ENCODE results near the gene HTR7. TPM values are rescaled to one million over a fixed set of nuclear protein-coding genes. Genes with fewer than 3 reads are reported as not detected.

The HTR7 gene
- total RNA-seq, 2 experiments from 2014 or later, result 0.08 TPM

GRCh38 chr10:90845726-90846125, 12.1 kb downstream of the HTR7 start:
- Mint-ChIP-seq H3K4me3 (no peak overlapping the region), H3K27me3 (peaks cover 61% of the 10 kb centered on the region), H3K4me1 (ENCODE audit: low read depth) (no peaks in the 10 kb centered on the region), H3K27ac (no peak overlapping the region), H3K36me3 (ENCODE audit: low read depth) (peaks cover 6% of the 10 kb centered on the region), H3K9me3 (peaks cover 5% of the 10 kb centered on the region)
- DNase-seq, result no peak
- CTCF ChIA-PET, result no interaction called here
- no peak overlapping the region for H3K4me3 ChIP-seq (ENCODE audit: low read length)
- H3K27me3 ChIP-seq (ENCODE audit: control insufficient read depth in 1 of 2, insufficient read depth in 2 of 2, low read length in 2 of 2), result peaks cover 5 to 16% of the 10 kb centered on the region in 2 experiments
- H3K27ac ChIP-seq (ENCODE audit: low read depth in 1 of 2, low read length in 2 of 2), result no peak overlapping the region
- peaks cover 0 to 11% of the 10 kb centered on the region in 2 experiments for H3K9me3 ChIP-seq (ENCODE audit: control insufficient read depth in 1 of 2, insufficient read depth in 1 of 2, low read length in 2 of 2)
- intact Hi-C loops (cut with DNase I, micrococcal nuclease), result no loop called here
- no peak for ATAC-seq (ENCODE audit: poor library complexity)
- H3K36me3 ChIP-seq (ENCODE audit: insufficient read depth, low read length), result no peaks in the 10 kb centered on the region
- POLR2A ChIA-PET, result no interaction called here
- no peak for TF ChIP-seq CTCF (IDR thresholded peaks at IDR 0.05)
- H3K4me1 ChIP-seq (ENCODE audit: insufficient read depth, low read length), result no peaks in the 10 kb centered on the region

- CTCF ChIA-PET, result no interaction called here
- H3K27me3 Mint-ChIP-seq, result peaks cover 46% of the 10 kb centered on the region
- Histone ChIP-seq H3K4me3 (ENCODE audit: low read length) (no peak overlapping the region), H3K36me3 (ENCODE audit: insufficient read depth, low read length) (no peaks in the 10 kb centered on the region), H3K27me3 (ENCODE audit: control insufficient read depth in 1 of 2, insufficient read depth in 2 of 2, low read length in 2 of 2) (peaks cover 5 to 10% of the 10 kb centered on the region in 2 experiments), H3K27ac (ENCODE audit: low read depth in 1 of 2, low read length in 2 of 2) (no peak overlapping the region), H3K4me1 (ENCODE audit: insufficient read depth, low read length) (no peaks in the 10 kb centered on the region), H3K9me3 (ENCODE audit: control insufficient read depth in 1 of 2, insufficient read depth in 1 of 2, low read length in 2 of 2) (no peaks in the 10 kb centered on the region)
- no peak for TF ChIP-seq CTCF (IDR thresholded peaks at IDR 0.05)
- no peaks in the 10 kb centered on the region for H3K9me3 Mint-ChIP-seq
- H3K27ac Mint-ChIP-seq, result no peak overlapping the region
- intact Hi-C loops (cut with DNase I, micrococcal nuclease), result no loop called here
- POLR2A ChIA-PET, result no interaction called here
- H3K4me1 Mint-ChIP-seq (ENCODE audit: low read depth), result no peaks in the 10 kb centered on the region
- no peak for DNase-seq
- no peaks in the 10 kb centered on the region for H3K36me3 Mint-ChIP-seq (ENCODE audit: low read depth)
- H3K4me3 Mint-ChIP-seq, result no peak overlapping the region
- no peak for ATAC-seq (ENCODE audit: poor library complexity)
These were observed 15.1 kb downstream of the HTR7 start for GRCh38 chr10:90842725-90843124.

GRCh38 chr10:90837486-90837885, 20.4 kb downstream of the HTR7 start:
- Mint-ChIP-seq H3K4me1 (ENCODE audit: low read depth) (no peaks in the 10 kb centered on the region), H3K36me3 (ENCODE audit: low read depth) (no peaks in the 10 kb centered on the region), H3K9me3 (no peaks in the 10 kb centered on the region), H3K27ac (no peak overlapping the region), H3K4me3 (no peak overlapping the region), H3K27me3 (peaks cover 2% of the 10 kb centered on the region)
- ChIA-PET POLR2A (no interaction called here), CTCF (interaction anchor here (0.6 kb wide), 1 partner anchor 74 kb away, joined by 3 read pairs; no protein-coding TSS in a partner anchor)
- H3K36me3 ChIP-seq (ENCODE audit: insufficient read depth, low read length), result no peaks in the 10 kb centered on the region
- ATAC-seq (ENCODE audit: poor library complexity) (no peak), DNase-seq (no peak)
- intact Hi-C loops (cut with DNase I, micrococcal nuclease), result no loop called here
- H3K4me3 ChIP-seq (ENCODE audit: low read length), result no peak overlapping the region
- no peak for TF ChIP-seq CTCF (IDR thresholded peaks at IDR 0.05)
- peaks cover 0 to 4% of the 10 kb centered on the region in 2 experiments for H3K27me3 ChIP-seq (ENCODE audit: control insufficient read depth in 1 of 2, insufficient read depth in 2 of 2, low read length in 2 of 2)
- H3K4me1 ChIP-seq (ENCODE audit: insufficient read depth, low read length), result no peaks in the 10 kb centered on the region
- H3K27ac ChIP-seq (ENCODE audit: low read depth in 1 of 2, low read length in 2 of 2), result no peak overlapping the region
- H3K9me3 ChIP-seq (ENCODE audit: control insufficient read depth in 1 of 2, insufficient read depth in 1 of 2, low read length in 2 of 2), result peaks cover 0 to under 1% of the 10 kb centered on the region in 2 experiments

All from CD4-positive, alpha-beta T cell (primary cell).